Melanocyte of skin (primary cell): ENCODE measurements around the gene ARMC5. TPM values are rescaled to one million over a fixed set of nuclear protein-coding genes. Genes with fewer than 3 reads are reported as not detected.

Experiments used
- total RNA-seq, 2 donors: library from RNA; depleted of rRNA; stranded (reverse); fragments of >200 nt; gene quantifications; 2 replicates each; pipeline ENCODE4 v1.2.3, GENCODE V29; 2012

ARMC5 gene
- total RNA-seq = 10 to 100 TPM in 1 of 2 donors, 1 to 10 TPM in 1; 8.7 to 12.0 TPM

DNA sequence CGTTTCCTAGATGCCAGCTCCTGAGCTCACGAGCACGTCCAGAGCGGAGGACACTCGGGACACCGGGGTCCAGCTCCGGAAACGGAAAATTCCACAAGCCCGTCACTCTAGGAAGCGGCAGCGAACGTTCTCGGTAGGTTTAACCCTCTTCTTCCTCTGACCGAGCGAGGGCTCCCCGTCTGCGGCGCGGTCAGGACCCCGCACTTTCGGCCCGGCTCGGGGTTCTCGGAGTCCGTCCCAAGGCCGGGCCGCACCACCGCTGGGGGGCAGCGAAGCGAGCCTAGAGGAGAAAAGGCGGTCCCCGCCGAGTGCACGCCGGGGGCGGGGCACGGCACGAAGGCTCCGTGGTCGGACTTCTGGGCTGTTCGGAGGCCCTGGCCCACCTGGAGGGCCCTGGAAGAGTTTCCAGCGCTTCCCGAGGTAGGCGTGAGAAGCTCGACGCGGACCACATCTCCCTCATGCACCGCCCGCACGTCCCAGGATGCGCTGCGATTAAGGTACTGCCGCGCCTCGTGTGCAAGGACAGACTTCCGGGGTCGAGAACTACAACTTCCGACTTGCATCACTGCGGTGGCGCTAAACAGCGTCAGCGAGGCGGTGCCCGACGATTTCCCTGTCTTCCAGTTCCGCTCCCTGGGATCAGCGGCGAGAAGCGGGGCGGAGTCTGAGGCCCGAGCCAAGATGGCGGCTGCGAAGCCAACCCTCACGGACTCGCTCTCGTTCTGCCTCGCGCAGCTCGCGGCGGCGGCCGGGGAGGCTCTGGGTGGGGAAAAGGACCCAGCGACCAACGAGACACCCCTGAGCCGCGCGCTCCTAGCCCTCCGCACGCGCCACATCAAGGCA lies at the start of gene ARMC5:
TSS of gene ARMC5 (plus strand) at position 658 of the 843 bp plus-strand sequence. CDS start at position 682, 24 bp downstream.

GRCh38 chr16:31428279-31428597 lies 31.1 kb upstream of the ARMC5 start, which contains the start of gene COX6A2:
TSS of gene COX6A2 (minus strand) at chr16:31428360. CDS start at chr16:31428325, 35 bp downstream.

GRCh38 chr16:31471875-31472708 lies 12.8 kb downstream of the ARMC5 start, which contains the start of gene TGFB1I1:
TSS of gene TGFB1I1 (plus strand) at chr16:31472152. CDS start at chr16:31472189, 37 bp downstream.

DNA sequence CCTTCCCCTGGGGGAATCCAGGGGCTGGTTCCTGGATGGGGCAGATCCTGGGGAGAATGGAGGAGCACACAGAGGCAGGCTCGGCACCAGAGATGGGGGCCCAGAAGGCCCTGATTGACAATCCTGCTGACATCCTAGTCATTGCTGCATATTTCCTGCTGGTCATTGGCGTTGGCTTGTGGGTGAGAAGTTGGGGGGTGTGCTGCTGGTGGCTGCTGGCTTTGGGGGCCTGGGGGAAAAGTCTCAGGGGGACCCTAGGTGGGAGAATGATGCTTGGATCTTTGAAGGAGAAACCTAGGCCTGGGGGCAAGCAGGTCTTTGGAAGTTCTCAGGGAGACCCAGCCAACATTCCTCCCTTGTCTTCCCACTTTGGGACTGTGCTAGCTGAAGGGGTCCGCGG lies 23.8 kb downstream of the ARMC5 start, which contains the start of gene SLC5A2:
TSS of gene SLC5A2 (plus strand) at position 43 of the 400 bp plus-strand sequence. CDS start at position 57, 14 bp downstream.

DNA sequence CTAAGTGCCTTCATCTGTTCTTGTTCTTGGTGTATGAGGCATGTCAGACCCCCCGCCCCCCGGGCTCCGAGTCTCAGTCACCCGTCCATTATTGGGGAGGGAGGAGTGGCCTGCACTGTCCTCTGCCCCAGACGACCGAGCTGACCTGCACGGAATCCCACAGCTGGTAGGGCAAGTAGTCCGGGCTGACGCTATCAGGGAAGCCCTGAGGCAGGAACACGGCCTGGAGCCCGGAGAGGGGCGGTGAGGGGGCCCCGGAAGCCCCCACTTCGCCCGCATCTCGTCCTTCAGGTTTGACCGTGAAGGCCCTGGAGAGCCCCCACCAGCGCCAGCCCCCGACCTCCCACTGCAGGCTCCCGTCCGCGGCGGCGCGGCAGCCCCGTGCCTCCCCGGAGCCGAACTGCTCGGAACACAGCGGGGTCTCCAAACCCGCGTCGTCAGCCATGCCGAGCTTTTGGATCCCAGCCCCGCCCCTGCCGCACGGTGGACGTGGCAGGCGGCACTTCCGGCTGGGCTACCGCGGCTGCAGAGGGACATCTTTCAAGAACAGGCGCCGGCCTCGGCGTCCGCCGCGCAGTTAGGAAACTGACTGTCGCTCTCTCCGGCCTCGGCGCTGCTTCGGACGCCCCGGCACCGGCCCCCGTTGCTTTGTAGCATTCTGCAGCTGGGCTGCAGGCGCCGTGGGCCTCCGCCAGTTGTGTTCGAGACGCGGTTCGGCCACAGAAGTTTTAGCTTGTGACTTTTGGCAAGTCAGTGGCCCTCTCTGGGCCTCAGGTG lies 48.8 kb downstream of the ARMC5 start, which contains the start of gene RUSF1:
TSS of gene RUSF1 (minus strand) at position 463 of the 777 bp plus-strand sequence. CDS start at position 445, 18 bp downstream.

Other genes starting within 250 kb of the ARMC5 start
- under 1 TPM; under 0.01 TPM for gene TRIM72, start 245.4 kb upstream of the ARMC5 start, total RNA-seq
- gene PYDC1, start 242.4 kb upstream of the ARMC5 start, total RNA-seq = not detected
- gene ITGAM, start 199.5 kb upstream of the ARMC5 start, total RNA-seq = 1 to 10 TPM in 1 of 2 donors, under 1 TPM in 1; under 0.01 to 1.0 TPM
- gene ITGAX, start 104.3 kb upstream of the ARMC5 start, total RNA-seq = 1 to 10 TPM in 1 of 2 donors, under 1 TPM in 1; 1.00 to 4.1 TPM
- gene ITGAD, start 66.2 kb upstream of the ARMC5 start, total RNA-seq = not detected
- gene COX6A2, start 31.1 kb upstream of the ARMC5 start, total RNA-seq = not detected
- gene ZNF843, start 16.7 kb upstream of the ARMC5 start, total RNA-seq = under 1 TPM; under 0.01 to 0.34 TPM
- 10 to 100 TPM; 34.8 to 45.0 TPM for gene TGFB1I1, start 12.7 kb downstream of the ARMC5 start, total RNA-seq
- gene SLC5A2, start 23.6 kb downstream of the ARMC5 start, total RNA-seq = not detected
- gene RUSF1, start 48.9 kb downstream of the ARMC5 start, total RNA-seq = 10 to 100 TPM; 35.0 to 36.5 TPM
- gene AHSP, start 68.4 kb downstream of the ARMC5 start, total RNA-seq = not detected